ENCODE measurements around the gene CDKAL1.

- TF ChIP-seq, protein P1, sequence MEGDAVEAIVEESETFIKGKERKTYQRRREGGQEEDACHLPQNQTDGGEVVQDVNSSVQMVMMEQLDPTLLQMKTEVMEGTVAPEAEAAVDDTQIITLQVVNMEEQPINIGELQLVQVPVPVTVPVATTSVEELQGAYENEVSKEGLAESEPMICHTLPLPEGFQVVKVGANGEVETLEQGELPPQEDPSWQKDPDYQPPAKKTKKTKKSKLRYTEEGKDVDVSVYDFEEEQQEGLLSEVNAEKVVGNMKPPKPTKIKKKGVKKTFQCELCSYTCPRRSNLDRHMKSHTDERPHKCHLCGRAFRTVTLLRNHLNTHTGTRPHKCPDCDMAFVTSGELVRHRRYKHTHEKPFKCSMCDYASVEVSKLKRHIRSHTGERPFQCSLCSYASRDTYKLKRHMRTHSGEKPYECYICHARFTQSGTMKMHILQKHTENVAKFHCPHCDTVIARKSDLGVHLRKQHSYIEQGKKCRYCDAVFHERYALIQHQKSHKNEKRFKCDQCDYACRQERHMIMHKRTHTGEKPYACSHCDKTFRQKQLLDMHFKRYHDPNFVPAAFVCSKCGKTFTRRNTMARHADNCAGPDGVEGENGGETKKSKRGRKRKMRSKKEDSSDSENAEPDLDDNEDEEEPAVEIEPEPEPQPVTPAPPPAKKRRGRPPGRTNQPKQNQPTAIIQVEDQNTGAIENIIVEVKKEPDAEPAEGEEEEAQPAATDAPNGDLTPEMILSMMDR (IDR thresholded peaks at IDR 0.05; ENCODE audit: low read length) = no peak
- TF ChIP-seq EZH2phosphoT487 (IDR thresholded peaks at IDR 0.05; ENCODE audit: low read length) (no peak), EZH2 (optimal IDR thresholded peaks at IDR 0.05; ENCODE audit: low read depth, low read length) (no peak)
Observed at GRCh38 chr6:20704325-20705025, 170.2 kb downstream of the CDKAL1 start.
